ENCODE measurements around the gene MESD.

Gene MESD

DNA sequence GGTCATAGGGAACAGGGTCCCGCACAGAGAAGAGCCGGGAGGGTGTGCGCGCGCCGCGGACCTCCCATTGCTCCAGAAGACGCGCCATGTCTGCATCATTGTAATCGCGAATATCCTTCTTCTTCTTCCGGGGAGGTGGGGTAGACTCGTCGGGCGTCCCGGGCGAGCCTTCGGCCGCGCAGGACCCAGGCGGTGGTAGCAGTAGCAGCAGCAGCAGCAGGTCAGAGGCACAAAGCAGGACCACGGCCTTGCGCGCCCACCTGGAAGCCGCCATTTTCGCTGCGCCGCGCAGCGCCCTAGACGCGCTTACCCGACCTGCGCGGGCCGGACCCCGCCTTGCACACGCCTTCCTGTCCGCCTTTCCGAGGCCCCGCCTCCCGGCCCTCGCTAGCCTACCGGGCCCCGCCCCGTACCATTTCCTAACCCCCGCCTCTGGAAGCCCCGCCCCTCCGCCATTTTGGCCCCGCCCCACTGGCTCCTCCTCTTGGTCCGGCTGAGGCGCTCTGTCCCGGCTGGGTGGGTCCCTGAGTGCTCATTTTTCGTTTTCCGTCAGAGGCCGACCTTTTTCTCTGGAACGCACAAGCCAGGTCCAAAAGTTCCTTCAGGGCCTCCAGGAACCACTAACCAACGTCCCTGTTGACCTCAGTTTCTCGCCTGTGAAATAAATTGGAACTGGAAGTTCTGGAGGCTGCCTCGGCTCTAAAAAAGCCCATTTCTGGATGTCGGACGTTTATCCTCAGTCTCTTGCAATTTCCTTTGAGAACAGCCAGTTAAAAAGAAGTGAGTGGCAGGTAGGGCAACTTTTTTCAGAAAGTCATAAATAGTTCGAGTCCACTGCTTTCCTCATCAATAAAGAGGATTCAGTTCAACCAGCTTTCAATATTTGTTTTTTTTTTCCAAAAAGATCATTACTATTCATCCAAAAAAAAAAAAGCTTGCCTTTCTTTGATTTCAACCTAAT is at the start of gene MESD:
TSS of gene MESD (minus strand) at position 302 of the 961 bp plus-strand sequence. CDS start at position 274, 28 bp downstream.
- DNase-seq = peak; percentile 99

- no peak for DNase-seq
Measured at GRCh38 chr15:81038975-81039607, 49.5 kb upstream of the MESD start.

GRCh38 chr15:81037952-81038743 is 48.5 kb upstream of the MESD start:
- DNase-seq = no peak

DNA sequence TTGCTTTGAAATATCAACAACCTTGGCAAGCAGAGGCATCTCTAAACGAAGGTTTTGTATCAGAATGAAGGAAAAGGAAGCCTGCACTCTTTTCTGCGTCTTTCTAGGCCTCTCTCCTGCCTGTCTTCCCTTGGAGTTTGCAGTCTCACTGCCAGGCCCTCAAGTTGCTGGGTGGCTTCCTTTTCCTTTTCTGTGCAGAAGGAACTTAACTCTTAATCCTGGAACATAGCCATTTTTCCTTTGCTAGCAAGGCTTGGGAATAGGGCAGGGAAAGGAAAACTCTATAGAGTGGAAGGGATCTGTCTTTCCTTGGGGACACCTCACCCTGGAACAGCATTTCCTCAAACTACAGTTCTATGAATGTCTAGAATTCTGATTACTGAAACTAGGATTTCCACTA is 43.9 kb upstream of the MESD start:
- no peak for DNase-seq

DNA sequence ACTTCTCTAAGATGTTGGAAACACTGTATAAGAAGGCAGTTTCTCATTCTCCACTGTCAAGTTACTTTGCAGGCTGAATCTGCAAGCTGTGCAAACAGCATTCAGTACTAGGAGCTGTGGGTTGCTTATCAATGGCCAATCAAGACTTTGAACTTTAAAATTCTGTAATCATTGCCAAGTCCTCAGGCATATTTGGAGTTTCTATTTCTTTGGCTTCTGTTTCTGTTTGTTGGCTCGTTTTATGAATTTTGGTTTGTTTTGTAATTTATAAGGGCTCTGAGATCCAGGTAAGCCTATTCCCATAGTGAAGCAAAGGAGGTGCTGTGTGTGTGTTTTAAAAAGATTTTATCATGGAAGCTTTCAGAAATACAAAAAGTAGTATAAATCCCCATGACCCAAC is 43.2 kb upstream of the MESD start:
- no peak for DNase-seq

DNA sequence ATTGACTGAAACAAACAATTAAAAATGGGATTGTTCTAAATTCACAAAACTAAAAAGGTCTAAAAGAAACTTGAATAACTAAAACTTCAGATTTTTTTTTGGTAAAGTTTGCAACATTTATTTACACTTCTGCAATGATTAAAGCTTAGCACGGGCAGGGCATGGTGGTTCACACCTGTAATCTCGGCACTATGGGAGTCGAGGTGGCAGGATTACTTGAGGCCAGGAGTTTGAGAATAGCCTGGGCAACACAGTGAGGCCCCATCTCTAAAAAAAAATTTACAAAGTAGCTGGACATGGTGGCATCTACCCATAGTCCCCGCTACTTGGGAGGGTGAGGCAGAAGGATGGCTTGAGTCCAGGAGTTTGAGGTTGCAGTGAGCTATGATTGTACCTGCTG is 42.7 kb upstream of the MESD start:
- no peak for DNase-seq

- DNase-seq = no peak
Measured at GRCh38 chr15:81031203-81031602, 41.6 kb upstream of the MESD start.

DNA sequence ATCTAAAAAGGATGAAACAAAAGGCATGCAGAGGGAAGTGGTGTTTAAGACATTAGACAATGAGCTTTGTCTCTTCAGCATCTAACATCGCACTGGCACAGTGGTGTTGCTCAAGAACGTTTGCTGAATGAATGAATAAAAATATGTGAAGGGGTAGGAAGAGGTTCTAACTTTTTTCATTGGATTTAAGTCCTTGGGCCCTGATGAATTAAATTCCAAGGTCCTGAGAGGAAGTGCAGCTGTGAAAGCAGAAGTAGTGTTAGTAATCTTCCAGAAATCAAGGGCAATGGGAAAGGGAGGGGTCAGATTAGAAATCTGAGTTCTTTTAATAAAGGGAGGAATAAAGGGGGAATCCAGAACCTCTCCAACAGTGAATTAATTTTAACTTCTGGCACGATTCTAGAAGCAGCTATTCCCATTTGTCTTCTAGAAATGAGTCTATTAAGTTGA is 40.7 kb upstream of the MESD start:
- DNase-seq = no peak

GRCh38 chr15:81029414-81030300 is 40.0 kb upstream of the MESD start:
- no peak for DNase-seq

GRCh38 chr15:81026836-81027599 is 37.4 kb upstream of the MESD start:
- DNase-seq = no peak

DNA sequence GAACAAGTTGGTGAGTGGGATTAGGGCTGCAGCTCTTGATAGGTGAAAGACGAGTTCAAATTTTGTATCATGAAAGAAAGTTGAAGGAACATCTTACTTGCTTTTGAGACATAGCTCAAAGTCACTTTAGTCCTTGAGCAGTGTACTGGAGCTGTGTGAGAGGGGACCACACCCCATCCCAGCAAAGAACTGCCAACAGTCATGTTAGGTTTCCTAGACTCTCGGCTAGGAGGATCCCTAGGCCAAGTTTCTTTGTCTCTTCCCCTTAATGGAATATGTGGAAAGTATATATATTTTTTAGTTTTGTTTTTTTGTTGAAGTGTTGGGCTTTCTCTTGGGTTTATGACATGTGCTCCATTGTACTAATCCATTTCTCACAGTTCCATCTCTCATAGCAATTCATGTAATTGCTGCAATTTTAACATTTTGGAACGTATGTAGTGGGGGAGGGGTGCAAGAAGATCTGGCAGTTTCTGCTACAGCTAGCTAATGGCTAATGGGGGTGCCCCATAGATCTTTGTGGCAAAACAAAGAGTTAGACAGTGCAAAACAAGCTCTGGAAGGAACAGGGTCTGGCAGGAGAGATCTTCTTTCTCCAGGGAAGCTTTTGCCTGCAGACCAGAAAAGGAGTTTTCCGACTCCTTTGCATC is 36.2 kb upstream of the MESD start:
- no peak for DNase-seq

DNA sequence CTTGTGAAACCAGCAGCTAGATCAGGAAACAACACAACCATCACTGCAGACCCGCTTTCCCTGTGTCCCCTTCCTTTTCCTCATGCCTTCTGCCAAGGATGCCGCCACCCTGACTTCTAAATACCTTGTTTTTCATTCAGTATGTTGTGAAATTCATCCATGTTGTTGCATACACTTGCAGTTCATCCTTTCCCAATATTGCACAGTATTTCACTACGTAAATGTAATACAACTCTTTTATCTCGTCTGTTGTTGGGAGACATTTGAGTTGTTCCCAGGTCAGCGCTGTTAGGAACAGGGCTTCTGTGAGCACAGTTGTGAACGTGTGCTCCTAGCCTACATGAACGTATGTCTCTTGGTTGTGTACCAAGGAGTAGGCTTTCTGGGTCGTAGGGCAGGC is 35.3 kb upstream of the MESD start:
- DNase-seq = no peak

DNA sequence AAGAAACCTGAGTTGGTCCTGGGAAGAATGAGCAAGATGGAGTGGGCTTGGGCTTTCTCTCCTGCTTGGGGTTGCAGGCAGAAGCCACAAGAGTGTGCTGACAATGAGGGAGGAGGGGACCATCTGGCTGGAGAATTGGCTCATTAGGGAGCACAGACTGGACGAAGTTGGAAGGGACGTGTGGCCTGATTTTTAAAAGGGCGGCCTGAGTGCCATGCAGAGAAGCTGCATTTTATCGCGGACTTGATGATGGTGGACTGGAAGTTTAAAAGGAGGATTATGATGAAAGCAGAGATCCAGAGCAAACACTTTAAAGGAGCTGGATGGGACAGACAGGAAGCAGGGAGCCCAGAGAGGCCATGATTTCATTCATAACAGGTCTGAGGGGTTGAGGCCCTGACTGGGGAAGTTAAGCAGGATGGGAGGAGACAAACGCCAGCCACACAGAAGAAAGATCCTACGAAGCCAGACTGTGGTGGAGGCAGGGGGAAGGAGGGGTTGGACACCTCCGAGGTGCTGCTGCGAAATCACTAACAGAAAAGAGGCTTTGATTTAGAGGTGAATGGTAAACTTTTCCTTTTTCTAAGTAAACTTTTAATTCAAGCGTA is 34.8 kb upstream of the MESD start:
- no peak for DNase-seq

DNA sequence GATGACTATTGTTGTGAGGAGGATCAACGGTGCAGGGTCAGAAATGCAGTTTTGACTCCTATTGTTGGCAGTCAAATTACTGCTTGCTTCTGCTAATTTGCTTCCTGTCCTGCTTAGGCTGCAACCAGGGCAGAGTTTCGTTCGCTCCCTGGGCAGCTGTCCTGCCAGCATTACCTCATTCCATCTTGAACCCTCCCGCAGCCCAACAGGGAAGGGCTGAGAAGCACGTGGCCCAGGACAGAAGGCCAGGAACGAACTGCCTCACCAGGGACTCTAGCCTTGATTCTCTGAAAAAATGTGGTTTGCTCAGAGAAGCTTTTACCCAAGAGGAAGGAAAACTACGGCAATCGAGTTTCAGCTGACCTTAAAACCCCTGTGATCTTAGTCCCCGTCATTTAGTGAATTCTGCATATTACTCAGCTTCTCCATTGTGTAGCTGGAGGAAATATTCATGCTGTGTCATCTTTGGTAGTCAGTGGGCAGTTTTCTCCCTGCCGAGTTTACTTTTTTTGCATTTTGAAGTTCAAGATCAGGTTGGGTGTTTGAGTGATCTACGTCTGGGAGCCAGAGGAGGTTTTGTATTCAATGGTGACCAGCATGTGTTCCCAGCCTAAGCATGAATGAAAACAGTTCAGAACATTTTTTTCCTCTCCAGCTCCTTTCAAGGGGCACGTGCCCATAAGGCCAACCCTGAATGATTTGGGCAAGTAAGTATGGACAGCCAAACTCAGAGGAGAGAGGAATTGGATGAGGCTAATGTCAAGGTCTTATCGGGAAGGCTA is 34.1 kb upstream of the MESD start:
- DNase-seq = peak; percentile 51

- no peak for DNase-seq
Measured at GRCh38 chr15:81021321-81021720, 31.7 kb upstream of the MESD start.

DNA sequence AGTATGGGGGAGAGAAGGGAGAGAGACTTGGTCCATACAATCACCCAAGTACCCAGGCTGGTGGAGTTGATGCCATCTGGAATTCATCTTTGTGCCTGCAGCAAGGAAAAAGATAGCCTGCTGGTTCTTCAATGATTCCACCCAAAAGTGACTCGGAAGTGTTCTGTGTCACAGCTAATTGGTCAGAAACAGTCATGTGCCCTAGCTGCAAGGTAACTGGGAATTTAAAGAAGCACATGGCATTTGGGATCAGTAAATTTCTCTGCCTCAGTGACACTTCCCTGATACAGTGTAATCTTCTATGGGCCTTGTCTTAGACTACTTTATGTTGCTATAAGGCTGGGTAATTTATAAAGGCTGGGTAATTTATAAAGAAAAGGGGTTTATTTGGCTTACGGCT is 28.6 kb upstream of the MESD start:
- no peak for DNase-seq

GRCh38 chr15:81016489-81017068 is 27.0 kb upstream of the MESD start:
- DNase-seq = no peak

GRCh38 chr15:81015621-81016488 is 26.2 kb upstream of the MESD start:
- DNase-seq = no peak

Measured in stimulated activated CD8-positive, alpha-beta memory T cell treated with anti-CD3 and anti-CD28 coated beads, Interleukin-4, amount 100 ng/mL, for 48 hours (primary cell).